Measurements from ENCODE around the gene TAC4. TPM values are rescaled to one million over a fixed set of nuclear protein-coding genes. Genes with fewer than 3 reads are reported as not detected.

TAC4 gene
- total RNA-seq, 2 experiments from 2014 or later, result not detected

- H2AFZ ChIP-seq (ENCODE audit: low read length), result no peak overlapping the region
- POLR2A ChIA-PET, result no interaction called here
- no peak overlapping the region for H3K4me3 ChIP-seq (ENCODE audit: low read depth, low read length, poor library complexity, severe bottlenecking)
- no peaks in the 10 kb centered on the region for H3K79me2 ChIP-seq (ENCODE audit: insufficient read depth, low read depth, low read length)
- DNase-seq (ENCODE audit: low spot score), result no peak
- intact Hi-C loops (cut with micrococcal nuclease; ENCODE audit: unreplicated experiment), result no loop called here
- no peak overlapping the region for H3K4me2 ChIP-seq (ENCODE audit: low read length)
- CTCF ChIA-PET (ENCODE audit: unreplicated experiment), result interaction anchor here (0.6 kb wide), 1 partner anchor 159 kb away, joined by 4 read pairs; no protein-coding TSS in a partner anchor
- H3K36me3 ChIP-seq (ENCODE audit: insufficient read depth, low read length), result peaks cover 1% of the 10 kb centered on the region
- H3K4me1 ChIP-seq (ENCODE audit: insufficient read depth, low read length, poor library complexity, severe bottlenecking), result peaks cover 5% of the 10 kb centered on the region
- H3K27ac ChIP-seq (ENCODE audit: low read depth, low read length, poor library complexity, severe bottlenecking), result no peak overlapping the region
- H4K20me1 ChIP-seq (ENCODE audit: insufficient read depth, low read length), result 0 out of 2 replicates have a peak, but pooled peaks cover 4% of the 10 kb centered on the region
- H3K9me2 ChIP-seq (ENCODE audit: insufficient read depth, low read length), result no peaks in the 10 kb centered on the region
- TF ChIP-seq, protein P1, sequence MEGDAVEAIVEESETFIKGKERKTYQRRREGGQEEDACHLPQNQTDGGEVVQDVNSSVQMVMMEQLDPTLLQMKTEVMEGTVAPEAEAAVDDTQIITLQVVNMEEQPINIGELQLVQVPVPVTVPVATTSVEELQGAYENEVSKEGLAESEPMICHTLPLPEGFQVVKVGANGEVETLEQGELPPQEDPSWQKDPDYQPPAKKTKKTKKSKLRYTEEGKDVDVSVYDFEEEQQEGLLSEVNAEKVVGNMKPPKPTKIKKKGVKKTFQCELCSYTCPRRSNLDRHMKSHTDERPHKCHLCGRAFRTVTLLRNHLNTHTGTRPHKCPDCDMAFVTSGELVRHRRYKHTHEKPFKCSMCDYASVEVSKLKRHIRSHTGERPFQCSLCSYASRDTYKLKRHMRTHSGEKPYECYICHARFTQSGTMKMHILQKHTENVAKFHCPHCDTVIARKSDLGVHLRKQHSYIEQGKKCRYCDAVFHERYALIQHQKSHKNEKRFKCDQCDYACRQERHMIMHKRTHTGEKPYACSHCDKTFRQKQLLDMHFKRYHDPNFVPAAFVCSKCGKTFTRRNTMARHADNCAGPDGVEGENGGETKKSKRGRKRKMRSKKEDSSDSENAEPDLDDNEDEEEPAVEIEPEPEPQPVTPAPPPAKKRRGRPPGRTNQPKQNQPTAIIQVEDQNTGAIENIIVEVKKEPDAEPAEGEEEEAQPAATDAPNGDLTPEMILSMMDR (conservative IDR thresholded peaks at IDR 0.05; ENCODE audit: low read length), result no peak
- no peak for TF ChIP-seq EZH2phosphoT487 (IDR thresholded peaks at IDR 0.05; ENCODE audit: borderline replicate concordance, low read depth, low read length)
- no TSS peak for BruUV-seq (replicated peaks)
- no peaks in the 10 kb centered on the region for H3K9me3 ChIP-seq (ENCODE audit: low read length)
Observed at GRCh38 chr17:49839455-49839854, 8.4 kb downstream of the TAC4 start.

- no peaks in the 10 kb centered on the region for H3K9me2 ChIP-seq (ENCODE audit: insufficient read depth, low read length)
- TF ChIP-seq EZH2phosphoT487 (IDR thresholded peaks at IDR 0.05; ENCODE audit: borderline replicate concordance, low read depth, low read length), result no peak
- TF ChIP-seq, protein P1 (conservative IDR thresholded peaks at IDR 0.05; ENCODE audit: low read length), result no peak
- peaks cover 28% of the 10 kb centered on the region for H3K36me3 ChIP-seq (ENCODE audit: insufficient read depth, low read length)
- no TSS peak for BruUV-seq (replicated peaks)
- no peak overlapping the region for H3K4me2 ChIP-seq (ENCODE audit: low read length)
- no peak for DNase-seq (ENCODE audit: low spot score)
- ChIA-PET POLR2A (no interaction called here), CTCF (ENCODE audit: unreplicated experiment) (no interaction called here)
- peaks cover 5% of the 10 kb centered on the region for H3K4me1 ChIP-seq (ENCODE audit: insufficient read depth, low read length, poor library complexity, severe bottlenecking)
- H3K27ac ChIP-seq (ENCODE audit: low read depth, low read length, poor library complexity, severe bottlenecking), result no peak overlapping the region
- 0 out of 2 replicates have a peak, but pooled peaks cover 4% of the 10 kb centered on the region for H4K20me1 ChIP-seq (ENCODE audit: insufficient read depth, low read length)
- no peaks in the 10 kb centered on the region for H3K79me2 ChIP-seq (ENCODE audit: insufficient read depth, low read depth, low read length)
- intact Hi-C loops (cut with micrococcal nuclease; ENCODE audit: unreplicated experiment), result no loop called here
- no peak overlapping the region for H3K4me3 ChIP-seq (ENCODE audit: low read depth, low read length, poor library complexity, severe bottlenecking)
- H3K9me3 ChIP-seq (ENCODE audit: low read length), result no peaks in the 10 kb centered on the region
- H2AFZ ChIP-seq (ENCODE audit: low read length), result no peak overlapping the region
Observed at GRCh38 chr17:49836111-49837030, 11.5 kb downstream of the TAC4 start.

DNA sequence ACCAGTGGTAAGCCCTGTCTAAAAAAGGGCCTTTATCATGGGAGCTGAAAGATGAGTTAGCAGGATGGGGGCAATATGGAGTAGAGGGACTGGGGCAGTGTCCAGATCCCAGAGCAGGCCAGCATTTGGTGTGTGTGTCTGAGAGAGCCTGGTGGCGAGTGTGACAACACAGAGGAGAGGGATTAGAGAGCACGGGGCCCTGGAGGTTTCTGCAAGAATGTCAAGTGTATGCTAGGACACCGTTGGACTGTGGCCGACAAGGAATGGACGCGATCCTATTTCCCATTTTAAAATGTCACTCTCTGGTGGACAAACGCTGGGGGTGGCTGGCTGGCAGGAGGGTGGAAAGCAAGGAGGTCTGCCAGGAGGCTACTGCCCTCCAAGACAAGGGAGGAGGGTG is 12.4 kb downstream of the TAC4 start:
- TF ChIP-seq, protein P1 (conservative IDR thresholded peaks at IDR 0.05; ENCODE audit: low read length), result no peak
- no peak for TF ChIP-seq EZH2phosphoT487 (IDR thresholded peaks at IDR 0.05; ENCODE audit: borderline replicate concordance, low read depth, low read length)
- DNase-seq (ENCODE audit: low spot score), result no peak
- Histone ChIP-seq H3K9me2 (ENCODE audit: insufficient read depth, low read length) (no peaks in the 10 kb centered on the region), H3K4me1 (ENCODE audit: insufficient read depth, low read length, poor library complexity, severe bottlenecking) (peaks cover 5% of the 10 kb centered on the region), H3K79me2 (ENCODE audit: insufficient read depth, low read depth, low read length) (no peaks in the 10 kb centered on the region), H3K4me2 (ENCODE audit: low read length) (no peak overlapping the region), H3K4me3 (ENCODE audit: low read depth, low read length, poor library complexity, severe bottlenecking) (no peak overlapping the region), H3K27ac (ENCODE audit: low read depth, low read length, poor library complexity, severe bottlenecking) (no peak overlapping the region), H3K36me3 (ENCODE audit: insufficient read depth, low read length) (peaks cover 36% of the 10 kb centered on the region), H4K20me1 (ENCODE audit: insufficient read depth, low read length) (0 out of 2 replicates have a peak, but pooled peaks cover 4% of the 10 kb centered on the region), H2AFZ (ENCODE audit: low read length) (no peak overlapping the region), H3K9me3 (ENCODE audit: low read length) (no peaks in the 10 kb centered on the region)
- CTCF ChIA-PET (ENCODE audit: unreplicated experiment), result no interaction called here
- intact Hi-C loops (cut with micrococcal nuclease; ENCODE audit: unreplicated experiment), result no loop called here
- POLR2A ChIA-PET, result no interaction called here
- BruUV-seq (replicated peaks), result no TSS peak
